MCF 10A (cell line): ENCODE results near the gene CAMSAP2. TPM values are rescaled to one million over a fixed set of nuclear protein-coding genes. Genes with fewer than 3 reads are reported as not detected.

Experiments
- BruUV-seq: library from RNA; stranded (reverse); fragments of 400-500 nt; replicated peaks from 2 replicates; lab custom pipeline; 2021; lab: Mats Ljungman, UMichigan
- CTCF ChIA-PET: fragments of 300-600 bp; sonication (Branson Sonifier 250); formaldehyde crosslinking; extraction: SDS; loops from one replicate; lab custom pipeline; 2021; ENCODE audit warnings: antibody characterized with exemption, inconsistent platforms; lab: Yijun Ruan, JAX
- POLR2A ChIA-PET: fragments of 300-600, 350-650 bp; sonication (Branson Sonifier 250); formaldehyde crosslinking; extraction: SDS; loops from one replicate; lab custom pipeline; 2020; ENCODE audit warnings: antibody characterized with exemption, inconsistent platforms; lab: Yijun Ruan, JAX
- DNase-seq: peaks from one replicate; pipeline ENCODE4 v3.0.0-alpha.2; 2018; ENCODE audit not compliant: unreplicated experiment
- H3K27ac Mint-ChIP-seq: one replicate; pipeline ENCODE4 v1.8.0; 2022; ENCODE audit warnings: mild to moderate bottlenecking, low read depth, mixed read lengths; ENCODE audit not compliant: unreplicated experiment
- H3K27me3 Mint-ChIP-seq: one replicate; pipeline ENCODE4 v1.8.0; 2022; ENCODE audit warnings: mixed read lengths; ENCODE audit not compliant: insufficient read depth, unreplicated experiment
- H3K36me3 Mint-ChIP-seq: one replicate; pipeline ENCODE4 v1.8.0; 2022; ENCODE audit warnings: mild to moderate bottlenecking, moderate library complexity, mixed read lengths; ENCODE audit not compliant: insufficient read depth, unreplicated experiment
- H3K4me1 Mint-ChIP-seq: one replicate; pipeline ENCODE4 v1.8.0; 2022; ENCODE audit warnings: mixed read lengths; ENCODE audit not compliant: insufficient read depth, unreplicated experiment
- H3K4me3 Mint-ChIP-seq: one replicate; pipeline ENCODE4 v1.8.0; 2022; ENCODE audit warnings: mild to moderate bottlenecking, moderate library complexity, mixed read lengths; ENCODE audit not compliant: unreplicated experiment
- H3K9me3 Mint-ChIP-seq: one replicate; pipeline ENCODE4 v1.8.0; 2022; ENCODE audit warnings: mixed read lengths; ENCODE audit not compliant: unreplicated experiment
- CTCF ChIP-seq: fragments of 200-600 bp; IDR thresholded peaks from one replicate; pipeline ENCODE4 v1.8.0; 2022; ENCODE audit warnings: antibody characterized with exemption, mild to moderate bottlenecking; ENCODE audit not compliant: unreplicated experiment
- intact Hi-C: fragments of 100-400 bp; cut with micrococcal nuclease; formaldehyde crosslinking; loops from 2 replicates; pipeline ENCODE4 v1.14.1; 2022
- total RNA-seq: library from RNA; stranded (reverse); gene quantifications from 2 replicates; pipeline ENCODE4 v1.2.3, GENCODE V29; 2022

Gene CAMSAP2
- total RNA-seq, 1 experiment from 2014 or later: 209 TPM

- H3K9me3 Mint-ChIP-seq: no peaks in the 10 kb centered on the region
- DNase-seq: no peak
- no TSS peak for BruUV-seq
- ChIA-PET POLR2A (interaction anchor here (0.5 to 2.2 kb wide), 13 partner anchors 12 to 404 kb away, joined by 3 to 8 read pairs (median 4); partner anchors contain the start of gene DDX59), CTCF (interaction anchor here (0.5 to 1.4 kb wide), 7 partner anchors 19 to 133 kb away, joined by 3 to 6 read pairs (median 4); no protein-coding TSS in a partner anchor)
- H3K27ac Mint-ChIP-seq: peak overlapping the region; percentile 14
- H3K4me3 Mint-ChIP-seq: no peak overlapping the region
- TF ChIP-seq CTCF: no peak
- intact Hi-C loops: no loop called here
- H3K27me3 Mint-ChIP-seq: no peaks in the 10 kb centered on the region
- peaks cover 55% of the 10 kb centered on the region for H3K4me1 Mint-ChIP-seq
- H3K36me3 Mint-ChIP-seq: peaks cover 12% of the 10 kb centered on the region
Observed at GRCh38 chr1:200755456-200755855, 16.8 kb downstream of the CAMSAP2 start.

GRCh38 chr1:200762089-200762488, 23.4 kb downstream of the CAMSAP2 start:
- H3K9me3 Mint-ChIP-seq: no peaks in the 10 kb centered on the region
- H3K27ac Mint-ChIP-seq: no peak overlapping the region
- CTCF ChIA-PET: interaction anchor here (0.6 to 1.0 kb wide), 3 partner anchors 14 to 71 kb away, joined by 3 read pairs; no protein-coding TSS in a partner anchor
- no peaks in the 10 kb centered on the region for H3K27me3 Mint-ChIP-seq
- intact Hi-C loops: no loop called here
- TSS peak; percentile 18 for BruUV-seq
- peaks cover 51% of the 10 kb centered on the region for H3K36me3 Mint-ChIP-seq
- POLR2A ChIA-PET: interaction anchor here (0.6 to 2.3 kb wide), 8 partner anchors 10 to 1193 kb away, joined by 3 to 5 read pairs (median 3); partner anchors contain the start of gene TIMM17A
- H3K4me3 Mint-ChIP-seq: no peak overlapping the region
- H3K4me1 Mint-ChIP-seq: peaks cover 32% of the 10 kb centered on the region
- no peak for TF ChIP-seq CTCF
- DNase-seq: no peak

- no peaks in the 10 kb centered on the region for H3K27me3 Mint-ChIP-seq
- BruUV-seq: no TSS peak
- peaks cover 80% of the 10 kb centered on the region for H3K36me3 Mint-ChIP-seq
- H3K4me3 Mint-ChIP-seq: no peak overlapping the region
- POLR2A ChIA-PET: interaction anchor here (1.4 to 2.9 kb wide), 5 partner anchors 9 to 98 kb away, joined by 4 to 27 read pairs (median 7); partner anchors contain the start of genes CAMSAP2 and DDX59
- H3K27ac Mint-ChIP-seq: no peak overlapping the region
- no peak for TF ChIP-seq CTCF
- peaks cover 7% of the 10 kb centered on the region for H3K9me3 Mint-ChIP-seq
- intact Hi-C loops: no loop called here
- H3K4me1 Mint-ChIP-seq: peaks cover 16% of the 10 kb centered on the region
- CTCF ChIA-PET: interaction anchor here (0.6 to 2.3 kb wide), 5 partner anchors 13 to 387 kb away, joined by 3 to 6 read pairs (median 3); no protein-coding TSS in a partner anchor
- peak; percentile 31 for DNase-seq
Observed at GRCh38 chr1:200767321-200767720, 28.6 kb downstream of the CAMSAP2 start.

GRCh38 chr1:200771625-200772555, 33.2 kb downstream of the CAMSAP2 start:
- peak; percentile 71 for DNase-seq
- no peaks in the 10 kb centered on the region for H3K27me3 Mint-ChIP-seq
- H3K36me3 Mint-ChIP-seq: peaks cover 69% of the 10 kb centered on the region
- ChIA-PET POLR2A (interaction anchor here (0.6 to 6.8 kb wide), 21 partner anchors 9 to 151 kb away, joined by 3 to 79 read pairs (median 5); partner anchors contain the start of genes CAMSAP2, DDX59 and KIF14), CTCF (interaction anchor here (0.6 to 2.3 kb wide), 12 partner anchors 14 to 1124 kb away, joined by 3 to 12 read pairs (median 3); no protein-coding TSS in a partner anchor)
- no TSS peak for BruUV-seq
- intact Hi-C loops: no loop called here
- peak overlapping the region; percentile 87 for H3K27ac Mint-ChIP-seq
- no peak for TF ChIP-seq CTCF
- peaks cover 37% of the 10 kb centered on the region for H3K4me1 Mint-ChIP-seq
- H3K4me3 Mint-ChIP-seq: no peak overlapping the region
- peaks cover 7% of the 10 kb centered on the region for H3K9me3 Mint-ChIP-seq
